ENCODE results near the gene NPBWR2. TPM values are rescaled to one million over a fixed set of nuclear protein-coding genes. Genes with fewer than 3 reads are reported as not detected.

Gene NPBWR2
- total and polyA plus RNA-seq, 9 of the 15 experiments (the other 6 are each of a cell fraction or from before 2014, with no cell fraction given): not detected

- TF ChIP-seq, protein P1, sequence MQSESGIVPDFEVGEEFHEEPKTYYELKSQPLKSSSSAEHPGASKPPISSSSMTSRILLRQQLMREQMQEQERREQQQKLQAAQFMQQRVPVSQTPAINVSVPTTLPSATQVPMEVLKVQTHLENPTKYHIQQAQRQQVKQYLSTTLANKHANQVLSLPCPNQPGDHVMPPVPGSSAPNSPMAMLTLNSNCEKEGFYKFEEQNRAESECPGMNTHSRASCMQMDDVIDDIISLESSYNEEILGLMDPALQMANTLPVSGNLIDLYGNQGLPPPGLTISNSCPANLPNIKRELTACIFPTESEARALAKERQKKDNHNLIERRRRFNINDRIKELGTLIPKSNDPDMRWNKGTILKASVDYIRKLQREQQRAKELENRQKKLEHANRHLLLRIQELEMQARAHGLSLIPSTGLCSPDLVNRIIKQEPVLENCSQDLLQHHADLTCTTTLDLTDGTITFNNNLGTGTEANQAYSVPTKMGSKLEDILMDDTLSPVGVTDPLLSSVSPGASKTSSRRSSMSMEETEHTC (IDR thresholded peaks at IDR 0.05): 0 out of 2 replicates have a peak, but pooled peaks have one; percentile 27
- TF ChIP-seq, protein P2, sequence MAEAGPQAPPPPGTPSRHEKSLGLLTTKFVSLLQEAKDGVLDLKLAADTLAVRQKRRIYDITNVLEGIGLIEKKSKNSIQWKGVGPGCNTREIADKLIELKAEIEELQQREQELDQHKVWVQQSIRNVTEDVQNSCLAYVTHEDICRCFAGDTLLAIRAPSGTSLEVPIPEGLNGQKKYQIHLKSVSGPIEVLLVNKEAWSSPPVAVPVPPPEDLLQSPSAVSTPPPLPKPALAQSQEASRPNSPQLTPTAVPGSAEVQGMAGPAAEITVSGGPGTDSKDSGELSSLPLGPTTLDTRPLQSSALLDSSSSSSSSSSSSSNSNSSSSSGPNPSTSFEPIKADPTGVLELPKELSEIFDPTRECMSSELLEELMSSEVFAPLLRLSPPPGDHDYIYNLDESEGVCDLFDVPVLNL (CRISPR knock-in tag; IDR thresholded peaks at IDR 0.05; ENCODE audit: low read depth): peak; percentile 20; the same call in 1 of the 2 replicates
- TF ChIP-seq PHTF2 (CRISPR knock-in tag; IDR thresholded peaks at IDR 0.05) (no peak), TCFL5 (CRISPR knock-in tag; conservative IDR thresholded peaks at IDR 0.05) (0 out of 2 replicates have a peak, but pooled peaks have one; percentile 26), BACH1 (tag; IDR thresholded peaks at IDR 0.05) (peak; percentile 72; the same call in 1 of the 2 replicates), FOXJ2 (tag; IDR thresholded peaks at IDR 0.05) (peak; percentile 57; the same call in 1 of the 2 replicates), ZBTB9 (CRISPR knock-in tag; IDR thresholded peaks at IDR 0.05) (peak; percentile 97), MTA3 (IDR thresholded peaks at IDR 0.05; ENCODE audit: borderline replicate concordance) (peak; percentile 36; the same call in 1 of the 2 replicates), ZNF395 (CRISPR knock-in tag; IDR thresholded peaks at IDR 0.05) (peak; percentile 98), MLX (CRISPR knock-in tag; conservative IDR thresholded peaks at IDR 0.05) (0 out of 4 replicates have a peak, but pooled peaks of 1 of the 2 experiments have one; percentile 46), GTF2F1 (IDR thresholded peaks at IDR 0.05; ENCODE audit: low read depth, low read length) (no peak), ZNF134 (CRISPR knock-in tag; conservative IDR thresholded peaks at IDR 0.05) (peak; percentile 74; the same call in 1 of the 2 replicates), MBD2 (IDR thresholded peaks at IDR 0.05; ENCODE audit: borderline replicate concordance, low read depth) (peak; percentile 96), THRB (CRISPR knock-in tag; conservative IDR thresholded peaks at IDR 0.05) (0 out of 2 replicates have a peak, but pooled peaks have one; percentile 34)
- TF ChIP-seq, protein P3, sequence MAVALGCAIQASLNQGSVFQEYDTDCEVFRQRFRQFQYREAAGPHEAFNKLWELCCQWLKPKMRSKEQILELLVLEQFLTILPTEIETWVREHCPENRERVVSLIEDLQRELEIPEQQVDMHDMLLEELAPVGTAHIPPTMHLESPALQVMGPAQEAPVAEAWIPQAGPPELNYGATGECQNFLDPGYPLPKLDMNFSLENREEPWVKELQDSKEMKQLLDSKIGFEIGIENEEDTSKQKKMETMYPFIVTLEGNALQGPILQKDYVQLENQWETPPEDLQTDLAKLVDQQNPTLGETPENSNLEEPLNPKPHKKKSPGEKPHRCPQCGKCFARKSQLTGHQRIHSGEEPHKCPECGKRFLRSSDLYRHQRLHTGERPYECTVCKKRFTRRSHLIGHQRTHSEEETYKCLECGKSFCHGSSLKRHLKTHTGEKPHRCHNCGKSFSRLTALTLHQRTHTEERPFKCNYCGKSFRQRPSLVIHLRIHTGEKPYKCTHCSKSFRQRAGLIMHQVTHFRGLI (CRISPR knock-in tag; IDR thresholded peaks at IDR 0.05): peak; percentile 68; the same call in 1 of the 2 replicates
Measured at GRCh38 chr20:64062596-64063388, 44.6 kb downstream of the NPBWR2 start, which contains the start of gene TCEA2 (continued).
